Measurements from ENCODE around the gene CYP2F1. TPM values are rescaled to one million over a fixed set of nuclear protein-coding genes. Genes with fewer than 3 reads are reported as not detected.

The CYP2F1 gene
- polyA plus RNA-seq, 1 experiment: not detected

GRCh38 chr19:41161903-41162302 lies 47.7 kb downstream of the CYP2F1 start:
- ChIA-PET CTCF (no interaction called here), POLR2A (no interaction called here)
- Histone ChIP-seq H3K27ac (ENCODE audit: low read depth, low read length) (no peak overlapping the region), H3K27me3 (ENCODE audit: control insufficient read depth, insufficient read depth, low read length) (no peaks in the 10 kb centered on the region), H3K4me3 (ENCODE audit: low read depth, low read length) (no peak overlapping the region), H3K9me3 (ENCODE audit: control insufficient read depth, insufficient read depth, low read length) (no peaks in the 10 kb centered on the region)
- TF ChIP-seq CTCF (IDR thresholded peaks at IDR 0.05; ENCODE audit: low read depth, low read length): no peak
- DNase-seq (ENCODE audit: low read depth, low spot score): no peak

GRCh38 chr19:41166944-41167804 lies 52.9 kb downstream of the CYP2F1 start:
- DNase-seq (ENCODE audit: low read depth, low spot score): no peak
- ChIA-PET CTCF (no interaction called here), POLR2A (no interaction called here)
- no peaks in the 10 kb centered on the region for H3K27me3 ChIP-seq (ENCODE audit: control insufficient read depth, insufficient read depth, low read length)
- no peaks in the 10 kb centered on the region for H3K9me3 ChIP-seq (ENCODE audit: control insufficient read depth, insufficient read depth, low read length)
- no peak overlapping the region for H3K27ac ChIP-seq (ENCODE audit: low read depth, low read length)
- no peak overlapping the region for H3K4me3 ChIP-seq (ENCODE audit: low read depth, low read length)
- no peak for TF ChIP-seq CTCF (IDR thresholded peaks at IDR 0.05; ENCODE audit: low read depth, low read length)

GRCh38 chr19:41172297-41173164 lies 58.3 kb downstream of the CYP2F1 start:
- no peak overlapping the region for H3K27ac ChIP-seq (ENCODE audit: low read depth, low read length)
- no peak for TF ChIP-seq CTCF (IDR thresholded peaks at IDR 0.05; ENCODE audit: low read depth, low read length)
- POLR2A ChIA-PET: interaction anchor here (0.5 kb wide), 1 partner anchor 32 kb away, joined by 4 read pairs; no protein-coding TSS in a partner anchor
- CTCF ChIA-PET: no interaction called here
- no peak for DNase-seq (ENCODE audit: low read depth, low spot score)
- H3K4me3 ChIP-seq (ENCODE audit: low read depth, low read length): no peak overlapping the region
- no peaks in the 10 kb centered on the region for H3K9me3 ChIP-seq (ENCODE audit: control insufficient read depth, insufficient read depth, low read length)
- no peaks in the 10 kb centered on the region for H3K27me3 ChIP-seq (ENCODE audit: control insufficient read depth, insufficient read depth, low read length)

GRCh38 chr19:41174297-41174928 lies 60.2 kb downstream of the CYP2F1 start:
- Histone ChIP-seq H3K27me3 (ENCODE audit: control insufficient read depth, insufficient read depth, low read length) (no peaks in the 10 kb centered on the region), H3K4me3 (ENCODE audit: low read depth, low read length) (no peak overlapping the region)
- CTCF ChIA-PET: interaction anchor here (1.2 kb wide), 1 partner anchor 30 kb away, joined by 3 read pairs; no protein-coding TSS in a partner anchor

More at GRCh38 chr19:41174297-41174928, 60.2 kb downstream of the CYP2F1 start:
- H3K27ac ChIP-seq (ENCODE audit: low read depth, low read length): no peak overlapping the region
- POLR2A ChIA-PET: no interaction called here
- H3K9me3 ChIP-seq (ENCODE audit: control insufficient read depth, insufficient read depth, low read length): no peaks in the 10 kb centered on the region
- no peak for TF ChIP-seq CTCF (IDR thresholded peaks at IDR 0.05; ENCODE audit: low read depth, low read length)
- no peak for DNase-seq (ENCODE audit: low read depth, low spot score)
